ENCODE measurements around the gene CTU1. TPM values are rescaled to one million over a fixed set of nuclear protein-coding genes. Genes with fewer than 3 reads are reported as not detected.

Gene CTU1
- total RNA-seq, 1 donor from 2014 or later = 5.3 TPM

GRCh38 chr19:51103926-51104341 lies 4.3 kb downstream of the CTU1 start:
- no peak for DNase-seq (ENCODE audit: low spot score)

- no peak for DNase-seq (ENCODE audit: low spot score)
Measured at GRCh38 chr19:51102991-51103390, 5.2 kb downstream of the CTU1 start.

GRCh38 chr19:51101171-51101865 lies 6.9 kb downstream of the CTU1 start:
- no peak for DNase-seq (ENCODE audit: low spot score)

GRCh38 chr19:51100601-51101000 lies 7.6 kb downstream of the CTU1 start:
- no peak for DNase-seq (ENCODE audit: low spot score)

- DNase-seq (ENCODE audit: low spot score) = no peak
Measured at GRCh38 chr19:51099047-51099382, 9.2 kb downstream of the CTU1 start.

GRCh38 chr19:51098365-51099046 lies 9.7 kb downstream of the CTU1 start:
- no peak for DNase-seq (ENCODE audit: low spot score)

GRCh38 chr19:51097796-51098195 lies 10.4 kb downstream of the CTU1 start:
- no peak for DNase-seq (ENCODE audit: low spot score)

- peak; percentile 60 for DNase-seq (ENCODE audit: low spot score)
Measured at GRCh38 chr19:51097166-51097738, 11.0 kb downstream of the CTU1 start.

- no peak for DNase-seq (ENCODE audit: low spot score)
Measured at GRCh38 chr19:51096473-51097165, 11.6 kb downstream of the CTU1 start.

- no peak for DNase-seq (ENCODE audit: low spot score)
Measured at GRCh38 chr19:51094696-51095279, 13.4 kb downstream of the CTU1 start.

- no peak for DNase-seq (ENCODE audit: low spot score)
Measured at GRCh38 chr19:51093510-51094345, 14.5 kb downstream of the CTU1 start.

- no peak for DNase-seq (ENCODE audit: low spot score)
Measured at GRCh38 chr19:51093101-51093500, 15.1 kb downstream of the CTU1 start.

- no peak for DNase-seq (ENCODE audit: low spot score)
Measured at GRCh38 chr19:51091895-51092873, 16.0 kb downstream of the CTU1 start.

GRCh38 chr19:51091126-51091525 lies 17.1 kb downstream of the CTU1 start:
- DNase-seq (ENCODE audit: low spot score) = no peak

- no peak for DNase-seq (ENCODE audit: low spot score)
Measured at GRCh38 chr19:51090471-51090870, 17.7 kb downstream of the CTU1 start.

GRCh38 chr19:51089786-51090185 lies 18.4 kb downstream of the CTU1 start:
- DNase-seq (ENCODE audit: low spot score) = no peak

GRCh38 chr19:51086153-51086850 lies 21.9 kb downstream of the CTU1 start:
- no peak for DNase-seq (ENCODE audit: low spot score)

GRCh38 chr19:51084505-51084904 lies 23.7 kb downstream of the CTU1 start:
- DNase-seq (ENCODE audit: low spot score) = no peak

- DNase-seq (ENCODE audit: low spot score) = no peak
Measured at GRCh38 chr19:51083783-51084182, 24.4 kb downstream of the CTU1 start.

- DNase-seq (ENCODE audit: low spot score) = no peak
Measured at GRCh38 chr19:51083181-51083580, 25.0 kb downstream of the CTU1 start.
